GM19397 (cell line): Measurements from ENCODE around the gene TM9SF3.
"Not testable (repeated sequence)": the region's sequence is repeated elsewhere in the genome, so short reads cannot be mapped to it uniquely, and the experiment has no call there.

Source experiments
- ATAC-seq: cut with Tn5 transposase; IDR thresholded peaks from one replicate; pipeline ENCODE4 v1.9.1; 2021; ENCODE audit warnings: mild to moderate bottlenecking, moderate library complexity; ENCODE audit not compliant: unreplicated experiment

TM9SF3 gene

GRCh38 chr10:96606216-96606615, 19.4 kb upstream of the TM9SF3 start:
- ATAC-seq: no peak

DNA sequence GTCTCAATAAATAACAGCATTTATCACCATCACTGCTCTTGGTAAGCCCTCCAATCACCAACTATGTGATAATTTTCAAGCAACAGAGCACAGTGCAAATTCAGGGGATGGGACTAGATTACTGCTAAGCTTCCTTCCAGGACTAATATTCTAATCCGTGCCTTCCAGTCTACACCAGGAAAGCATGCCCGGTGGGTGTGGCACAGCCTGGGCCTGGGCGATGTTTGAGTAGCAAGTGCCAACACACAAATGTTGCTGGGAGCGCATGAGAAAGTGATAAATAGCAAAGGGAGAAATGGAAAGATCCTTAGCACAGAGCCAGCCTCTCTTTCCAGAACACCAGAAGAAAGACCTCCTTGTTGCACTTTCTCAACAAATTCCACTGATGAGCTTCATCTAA, 13.5 kb upstream of the TM9SF3 start:
- no peak for ATAC-seq

GRCh38 chr10:96598846-96599245, 12.0 kb upstream of the TM9SF3 start:
- ATAC-seq: no peak

- no peak for ATAC-seq
These were observed 9.9 kb upstream of the TM9SF3 start for GRCh38 chr10:96596422-96597407.

DNA sequence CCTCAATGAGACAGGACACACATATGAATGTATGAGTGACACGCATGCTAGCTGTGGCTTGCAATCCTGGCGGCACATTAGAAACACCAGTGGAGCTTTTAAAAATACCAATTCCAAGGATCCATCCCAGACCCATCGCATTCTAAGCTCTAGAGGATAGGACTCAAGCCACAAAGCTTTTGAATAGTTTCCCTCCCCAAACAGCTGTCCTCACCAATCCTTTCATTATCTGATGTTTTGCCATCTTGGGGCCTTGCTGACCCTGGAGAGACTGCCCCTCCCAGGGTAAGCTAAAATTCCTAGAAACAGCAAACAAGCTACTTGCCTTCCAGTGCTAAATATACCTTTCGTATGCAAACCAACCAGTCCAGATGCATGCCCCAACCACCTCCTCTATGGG, 8.9 kb upstream of the TM9SF3 start:
- no peak for ATAC-seq

DNA sequence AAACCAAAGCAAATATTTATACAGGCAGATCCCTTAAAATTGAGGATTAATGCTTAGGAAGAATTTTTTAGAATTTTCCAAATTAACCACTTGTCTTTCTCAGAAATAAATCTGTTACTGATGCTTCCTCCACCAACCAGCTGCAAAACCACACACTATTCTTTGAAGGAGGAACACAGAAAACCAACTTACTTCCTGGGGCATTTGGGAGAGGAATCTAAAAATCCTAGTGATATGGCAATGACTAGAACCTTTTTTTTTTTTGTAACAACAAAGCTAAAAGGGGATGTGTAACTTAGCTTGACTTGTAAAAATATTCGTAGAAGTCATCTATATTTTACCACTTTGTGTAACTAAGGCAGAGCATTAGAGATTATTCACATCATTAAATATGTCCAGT, 5.1 kb upstream of the TM9SF3 start:
- no peak for ATAC-seq

DNA sequence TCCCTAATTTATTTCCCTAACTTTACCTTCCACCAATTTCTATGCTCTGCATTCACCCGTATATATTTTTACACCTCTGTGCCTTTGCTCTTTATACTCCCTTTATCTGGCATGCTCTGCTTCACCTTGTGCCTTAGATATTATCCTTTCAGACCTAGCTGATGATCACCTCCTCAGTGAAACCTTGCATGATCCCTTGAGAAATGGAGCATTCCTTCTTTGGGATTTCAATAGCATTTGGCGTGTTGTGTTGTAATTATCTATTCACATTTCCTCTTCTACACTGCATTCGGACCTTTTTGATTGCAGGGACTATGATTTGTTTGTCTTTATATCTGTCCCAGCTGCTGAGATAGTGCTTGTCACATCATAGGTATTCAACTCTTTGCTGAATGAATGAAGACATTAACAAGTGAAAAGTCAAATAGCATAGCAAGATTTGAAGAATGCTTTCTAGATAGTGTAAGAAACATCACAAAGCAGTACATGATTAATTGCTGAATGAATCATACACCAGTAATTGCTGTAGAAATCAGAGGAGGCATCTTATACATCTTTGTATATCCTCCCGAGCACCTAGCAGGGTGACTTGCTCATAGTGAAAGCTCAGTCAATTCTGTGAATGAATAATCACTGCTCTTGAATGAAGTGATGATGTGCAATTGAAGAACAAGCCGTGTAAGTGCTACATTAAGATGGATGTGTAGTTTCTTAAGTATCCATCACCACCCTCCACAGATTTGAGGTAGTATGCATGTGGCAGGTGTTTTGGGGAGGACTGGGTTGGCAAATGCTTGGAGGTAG, 2.0 kb upstream of the TM9SF3 start:
- no peak for ATAC-seq

DNA sequence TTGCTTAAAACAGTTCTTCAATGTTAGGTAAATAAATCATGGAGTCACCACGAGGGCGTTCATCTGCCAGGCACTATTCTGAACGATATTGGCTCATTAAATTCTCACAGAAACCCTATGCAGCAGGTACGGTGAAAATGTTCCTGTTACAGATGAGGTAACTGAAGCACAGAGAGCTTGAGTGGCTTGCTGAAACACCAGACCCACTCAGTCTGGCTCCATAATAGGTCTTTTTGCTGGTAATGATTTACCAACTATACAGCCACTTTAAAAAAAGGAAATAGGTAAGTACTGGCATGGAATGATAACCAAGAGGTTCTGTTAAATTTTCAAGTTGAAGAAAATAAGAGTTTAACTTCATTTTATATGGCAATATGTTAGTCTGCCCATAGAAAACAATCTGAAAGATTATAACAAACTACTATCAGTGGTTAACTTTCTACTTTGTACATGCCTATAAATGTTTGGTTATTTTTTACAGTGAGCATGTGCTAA, 1.3 kb upstream of the TM9SF3 start:
- ATAC-seq: no peak

DNA sequence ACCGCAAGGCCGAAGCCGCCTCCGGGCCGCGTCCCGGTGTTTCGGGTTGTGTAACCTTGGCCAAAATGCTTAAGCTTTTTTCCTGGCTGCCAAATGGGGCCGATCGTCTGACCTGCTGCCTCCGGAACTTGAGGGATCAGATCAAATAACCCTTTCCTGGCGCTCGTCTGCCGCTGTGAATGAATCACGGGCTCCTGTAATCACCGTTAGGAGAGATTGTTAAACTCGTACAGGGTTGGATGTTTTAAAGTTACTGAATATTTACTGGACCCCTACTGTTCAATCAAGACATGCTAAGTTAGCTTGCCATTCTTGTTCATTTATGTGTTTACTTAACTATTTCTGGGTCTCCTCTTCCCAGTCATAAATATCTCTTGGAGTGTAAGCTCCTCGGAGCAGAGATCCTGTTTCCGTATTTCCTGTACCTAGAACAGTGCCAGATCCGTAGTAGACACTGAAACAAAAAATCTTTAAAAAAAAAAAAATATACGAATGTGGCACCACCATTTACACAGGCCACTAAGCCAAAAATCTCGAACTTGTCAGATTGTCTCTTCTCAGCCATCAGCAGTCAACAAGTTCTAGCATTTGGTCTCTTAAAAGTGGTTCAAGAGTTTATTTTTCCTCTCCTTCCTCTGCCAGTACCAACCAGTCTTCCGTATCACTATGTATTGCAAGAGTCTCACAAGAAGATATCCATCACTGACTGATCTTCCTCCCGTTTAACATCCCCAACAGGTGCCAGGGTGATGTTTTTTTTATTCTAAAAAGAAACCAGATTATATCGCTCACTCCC, 650 bp upstream of the TM9SF3 start:
- no peak for ATAC-seq

DNA sequence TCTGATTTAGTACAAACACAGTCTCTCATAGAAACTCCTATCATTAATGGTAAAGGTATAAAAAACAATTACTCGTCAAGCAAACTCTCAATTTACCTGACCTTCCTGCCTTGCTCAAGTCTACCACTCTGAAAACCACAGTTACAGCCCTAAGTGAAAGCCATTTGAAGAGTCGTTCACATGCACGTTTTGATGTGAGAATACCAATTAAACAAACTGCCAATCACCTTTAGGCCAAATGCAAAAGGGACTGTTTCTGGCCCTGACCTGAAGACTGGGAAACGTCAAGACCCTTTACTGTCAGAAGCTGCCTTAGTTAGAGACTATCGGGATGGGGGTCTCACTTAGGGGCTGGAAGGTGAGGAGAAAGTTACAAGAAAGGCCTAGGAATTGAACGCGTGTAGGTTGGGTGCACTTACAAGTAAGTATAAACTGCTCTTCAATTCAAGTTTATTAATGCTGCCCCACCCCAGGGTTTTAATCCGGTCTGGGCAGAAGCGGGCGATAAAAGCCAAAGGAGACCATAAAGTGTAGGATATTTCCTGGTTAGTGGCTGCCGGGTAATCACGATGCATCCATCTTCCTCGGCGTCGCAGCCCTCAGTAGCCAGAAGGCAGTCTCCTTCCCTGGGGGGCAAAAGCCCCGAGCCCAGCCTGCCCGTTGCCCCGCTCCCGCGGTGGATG, 935 bp downstream of the TM9SF3 start:
- no peak for ATAC-seq

DNA sequence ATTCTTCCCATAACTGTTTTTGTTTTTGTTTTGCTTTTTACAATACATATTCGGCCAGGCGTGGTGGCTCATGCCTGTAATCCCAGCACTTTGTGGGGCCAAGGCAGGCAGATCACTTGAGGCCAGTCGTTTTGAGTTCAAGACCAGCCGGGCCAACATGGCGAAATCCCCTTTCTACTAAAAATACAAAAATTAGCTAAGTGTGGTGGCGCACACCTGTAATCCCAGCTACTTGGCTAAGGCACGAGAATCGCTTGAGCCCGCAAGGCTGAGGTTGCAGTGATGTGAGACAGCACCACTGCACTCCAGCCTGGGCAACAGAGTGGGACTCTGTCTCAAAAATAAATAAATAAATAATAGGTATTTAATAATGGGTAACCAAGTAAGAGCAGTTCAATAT, 2.3 kb downstream of the TM9SF3 start:
- no peak for ATAC-seq

GRCh38 chr10:96584035-96584434, 2.8 kb downstream of the TM9SF3 start:
- ATAC-seq: no peak

DNA sequence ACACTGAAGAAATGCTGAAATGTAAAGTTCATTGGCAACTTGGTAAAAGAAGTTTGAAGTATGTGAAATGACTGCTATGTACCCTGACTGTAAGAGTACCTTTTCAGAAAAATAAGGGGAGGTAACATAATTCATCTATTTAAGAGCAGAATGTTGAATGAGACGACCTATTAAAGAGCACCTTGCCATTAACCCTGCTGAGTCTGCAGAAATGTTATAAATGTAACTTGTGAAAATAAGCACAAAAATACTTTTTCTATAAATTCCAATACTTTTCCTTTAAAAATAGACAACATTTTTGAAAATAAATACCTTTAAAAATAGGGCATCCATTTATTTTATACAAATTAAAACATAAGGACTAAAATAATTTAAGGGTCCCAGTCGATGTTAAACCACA, 7.7 kb downstream of the TM9SF3 start:
- ATAC-seq: no peak

DNA sequence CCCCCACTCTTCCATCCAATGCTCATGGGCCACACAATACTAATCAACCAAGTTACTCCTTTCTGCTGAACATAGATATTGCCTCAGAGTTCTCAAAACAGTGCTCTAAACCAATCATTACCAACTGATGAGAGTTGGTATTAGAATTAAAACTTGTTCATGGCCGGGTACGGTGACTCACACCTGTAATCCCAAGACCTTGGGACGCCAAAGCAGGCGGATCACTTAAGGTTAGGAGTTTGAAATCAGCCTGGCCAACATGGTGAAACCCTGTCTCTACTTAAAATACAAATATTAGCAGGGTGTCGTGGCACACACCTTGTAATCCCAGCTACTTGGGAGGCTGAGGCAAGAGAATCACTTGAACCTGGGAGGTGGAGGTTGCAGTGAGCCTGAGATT, 8.2 kb downstream of the TM9SF3 start:
- ATAC-seq: no peak

DNA sequence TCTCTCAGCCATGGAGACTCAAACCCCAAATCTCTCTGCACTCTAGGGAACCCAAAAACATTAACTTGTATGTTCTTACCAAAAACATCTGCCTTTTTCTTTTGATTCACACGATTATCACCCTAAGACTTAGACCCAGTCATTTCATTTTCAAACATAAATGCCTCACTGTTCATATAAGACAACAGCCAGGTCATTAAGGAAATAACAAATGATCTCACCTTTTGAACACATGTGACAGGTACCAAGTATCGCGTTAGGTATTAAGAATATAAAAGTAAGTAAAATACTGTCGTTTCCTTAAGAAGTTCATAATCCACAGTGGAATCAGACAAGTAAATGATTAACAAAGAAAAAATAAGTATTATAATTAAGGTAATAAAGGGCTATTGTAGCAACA, 8.8 kb downstream of the TM9SF3 start:
- no peak for ATAC-seq

DNA sequence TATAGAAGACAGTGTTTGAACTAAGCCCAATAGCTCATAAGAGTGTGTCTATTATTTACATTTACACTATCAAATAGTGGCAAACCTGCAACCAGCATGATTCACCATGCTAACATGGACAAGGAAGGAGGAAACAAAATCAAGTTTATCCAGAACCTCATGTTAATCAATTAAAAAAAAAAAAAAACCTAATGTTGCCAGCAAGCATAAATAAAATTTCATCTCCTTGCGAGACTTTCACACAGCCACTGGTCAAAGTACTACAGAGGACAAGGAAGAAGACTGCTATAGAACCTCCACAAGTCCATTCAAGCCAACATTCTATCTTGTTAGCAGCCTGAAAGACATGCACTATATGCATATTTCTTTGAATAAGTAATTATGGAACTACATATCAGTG, 9.7 kb downstream of the TM9SF3 start:
- ATAC-seq: no peak

DNA sequence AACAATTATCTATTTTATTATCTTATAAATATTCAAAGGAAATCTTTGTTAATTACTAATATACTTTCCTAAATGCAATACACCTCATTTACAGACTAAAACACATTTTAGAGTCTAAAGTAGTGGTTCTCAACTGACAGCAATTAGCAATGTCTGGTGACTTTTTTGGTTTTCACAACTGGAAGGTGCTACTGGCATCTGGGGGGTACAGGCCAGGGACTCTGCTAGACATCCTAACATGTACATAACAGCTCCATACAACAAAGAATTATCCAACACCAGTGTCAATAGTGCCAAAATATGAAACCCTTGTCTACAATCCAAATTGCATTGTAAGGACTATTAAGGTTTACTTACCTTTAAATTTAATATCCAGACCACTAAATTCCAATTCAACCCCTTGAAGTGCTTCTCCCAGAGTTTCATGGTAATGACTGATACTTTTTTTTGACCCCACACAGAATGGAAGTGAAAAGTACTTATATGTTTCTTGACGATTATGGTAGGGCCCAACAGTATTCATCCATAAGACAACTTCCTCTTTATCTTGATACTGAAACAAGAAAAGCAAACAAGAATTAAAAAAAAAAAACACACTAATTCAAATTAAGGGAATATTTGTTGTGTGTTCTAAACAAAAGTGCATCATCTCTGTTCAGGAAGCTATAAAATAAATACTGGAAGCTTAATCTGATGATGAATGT, 10.4 kb downstream of the TM9SF3 start:
- ATAC-seq: no peak

- not testable (repeated sequence) for ATAC-seq
These were observed 12.2 kb downstream of the TM9SF3 start for GRCh38 chr10:96574564-96574963.

GRCh38 chr10:96573036-96573435, 13.8 kb downstream of the TM9SF3 start:
- ATAC-seq: no peak
